ENCODE data around the gene TJAP1. TPM values are rescaled to one million over a fixed set of nuclear protein-coding genes. Genes with fewer than 3 reads are reported as not detected.

The TJAP1 gene
- polyA plus RNA-seq, 1 donor (not counting 4 experiments of a cell fraction or from before 2014, with no cell fraction given): 23.3 TPM

DNA sequence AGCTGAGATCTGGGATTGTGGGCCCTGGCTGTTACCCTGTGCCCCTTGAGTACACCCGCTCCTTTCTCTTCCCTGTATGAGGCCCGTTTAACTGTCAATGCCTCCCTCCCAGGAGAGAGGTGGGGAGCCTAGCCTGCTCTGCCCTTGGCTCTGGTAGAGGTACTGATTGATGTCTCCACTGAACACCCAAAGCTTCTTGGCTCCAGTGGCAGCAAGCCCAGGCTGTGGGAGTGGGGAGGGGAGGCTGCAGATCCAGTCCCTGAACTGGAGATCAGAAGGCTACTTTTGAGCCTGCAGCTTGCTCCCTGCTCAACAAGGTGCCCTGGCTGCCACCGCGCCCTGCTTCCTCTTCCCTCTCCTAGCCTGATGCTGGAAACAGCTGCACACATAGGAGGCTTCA lies 25.3 kb downstream of the TJAP1 start:
- Histone ChIP-seq H2AFZ (ENCODE audit: control insufficient read depth, low read length) (no peak overlapping the region), H3K4me3 (ENCODE audit: control insufficient read depth in 2 of 3, extremely low read depth in 1 of 3, insufficient read depth in 2 of 3, low read depth in 1 of 3, low read length in 3 of 3) (no peak overlapping the region), H3K4me2 (ENCODE audit: control insufficient read depth, extremely low read depth, insufficient read depth, low read depth, low read length) (no peak overlapping the region), H3K27me3 (ENCODE audit: control insufficient read depth, extremely low read depth, insufficient read depth, low read length) (no peaks in the 10 kb centered on the region), H3K79me2 (ENCODE audit: control insufficient read depth, insufficient read depth, low read length) (no peaks in the 10 kb centered on the region), H3K27ac (ENCODE audit: control insufficient read depth, insufficient read depth, low read length) (no peak overlapping the region), H3K4me1 (ENCODE audit: control insufficient read depth, extremely low read depth, insufficient read depth, low read length) (peaks cover 4% of the 10 kb centered on the region), H4K20me1 (ENCODE audit: control insufficient read depth, extremely low read depth, insufficient read depth, low read length) (no peaks in the 10 kb centered on the region), H3K9me1 (ENCODE audit: control insufficient read depth, extremely low read depth, insufficient read depth, low read length) (no peaks in the 10 kb centered on the region), H3K36me3 (ENCODE audit: control insufficient read depth in 2 of 2, extremely low read depth in 1 of 2, insufficient read depth in 2 of 2, low read length in 2 of 2) (peaks cover 47 to 57% of the 10 kb centered on the region in 2 experiments), H3K9ac (ENCODE audit: control insufficient read depth, extremely low read depth, insufficient read depth, low read length) (no peak overlapping the region), H3K9me3 (ENCODE audit: control insufficient read depth, low read depth, low read length) (no peaks in the 10 kb centered on the region)
- TF ChIP-seq, protein P1, sequence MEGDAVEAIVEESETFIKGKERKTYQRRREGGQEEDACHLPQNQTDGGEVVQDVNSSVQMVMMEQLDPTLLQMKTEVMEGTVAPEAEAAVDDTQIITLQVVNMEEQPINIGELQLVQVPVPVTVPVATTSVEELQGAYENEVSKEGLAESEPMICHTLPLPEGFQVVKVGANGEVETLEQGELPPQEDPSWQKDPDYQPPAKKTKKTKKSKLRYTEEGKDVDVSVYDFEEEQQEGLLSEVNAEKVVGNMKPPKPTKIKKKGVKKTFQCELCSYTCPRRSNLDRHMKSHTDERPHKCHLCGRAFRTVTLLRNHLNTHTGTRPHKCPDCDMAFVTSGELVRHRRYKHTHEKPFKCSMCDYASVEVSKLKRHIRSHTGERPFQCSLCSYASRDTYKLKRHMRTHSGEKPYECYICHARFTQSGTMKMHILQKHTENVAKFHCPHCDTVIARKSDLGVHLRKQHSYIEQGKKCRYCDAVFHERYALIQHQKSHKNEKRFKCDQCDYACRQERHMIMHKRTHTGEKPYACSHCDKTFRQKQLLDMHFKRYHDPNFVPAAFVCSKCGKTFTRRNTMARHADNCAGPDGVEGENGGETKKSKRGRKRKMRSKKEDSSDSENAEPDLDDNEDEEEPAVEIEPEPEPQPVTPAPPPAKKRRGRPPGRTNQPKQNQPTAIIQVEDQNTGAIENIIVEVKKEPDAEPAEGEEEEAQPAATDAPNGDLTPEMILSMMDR (optimal IDR thresholded peaks at IDR 0.05 in 1 of 3, IDR thresholded peaks at IDR 0.05 in 1 of 3, conservative IDR thresholded peaks at IDR 0.05 in 1 of 3; ENCODE audit: extremely low read depth in 1 of 3, insufficient read depth in 2 of 3, low read length in 3 of 3): no peak
- no peak for TF ChIP-seq EZH2 (IDR thresholded peaks at IDR 0.05; ENCODE audit: low read length)
- FAIRE-seq (no peak), DNase-seq (ENCODE audit: low read depth, low spot score) (no peak)
- dilution Hi-C loops (cut with MboI; ENCODE audit: extremely low pct_ligation_motif_present, low sequenced_read_pairs): no loop called here

DNA sequence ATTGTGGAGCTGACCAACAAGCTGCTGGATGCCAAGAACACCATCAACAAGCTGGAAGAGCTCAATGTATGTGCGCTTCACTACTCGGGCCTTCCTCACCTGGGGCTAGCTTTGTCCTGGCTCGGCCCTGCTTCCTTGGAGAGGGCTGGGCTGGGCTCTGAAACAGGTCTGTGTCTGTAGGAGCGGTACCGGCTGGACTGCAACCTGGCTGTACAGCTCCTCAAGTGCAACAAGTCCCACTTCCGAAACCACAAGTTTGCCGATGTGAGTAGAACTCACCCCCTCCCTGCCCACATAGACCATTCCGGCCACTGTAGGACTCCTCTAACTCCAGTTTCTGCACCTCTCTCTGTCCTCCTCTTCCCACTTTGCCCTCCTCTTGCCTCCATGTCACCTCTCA lies 26.1 kb downstream of the TJAP1 start:
- no peak for DNase-seq (ENCODE audit: low read depth, low spot score)
- Histone ChIP-seq H3K9me3 (ENCODE audit: control insufficient read depth, low read depth, low read length) (no peaks in the 10 kb centered on the region), H3K9me1 (ENCODE audit: control insufficient read depth, extremely low read depth, insufficient read depth, low read length) (no peaks in the 10 kb centered on the region), H3K79me2 (ENCODE audit: control insufficient read depth, insufficient read depth, low read length) (no peaks in the 10 kb centered on the region), H3K27me3 (ENCODE audit: control insufficient read depth, extremely low read depth, insufficient read depth, low read length) (no peaks in the 10 kb centered on the region), H4K20me1 (ENCODE audit: control insufficient read depth, extremely low read depth, insufficient read depth, low read length) (no peaks in the 10 kb centered on the region), H3K4me2 (ENCODE audit: control insufficient read depth, extremely low read depth, insufficient read depth, low read depth, low read length) (no peak overlapping the region), H3K4me3 (ENCODE audit: control insufficient read depth in 2 of 3, extremely low read depth in 1 of 3, insufficient read depth in 2 of 3, low read depth in 1 of 3, low read length in 3 of 3) (no peak overlapping the region), H3K9ac (ENCODE audit: control insufficient read depth, extremely low read depth, insufficient read depth, low read length) (no peak overlapping the region), H3K27ac (ENCODE audit: control insufficient read depth, insufficient read depth, low read length) (no peak overlapping the region), H2AFZ (ENCODE audit: control insufficient read depth, low read length) (no peak overlapping the region), H3K4me1 (ENCODE audit: control insufficient read depth, extremely low read depth, insufficient read depth, low read length) (peaks cover 4% of the 10 kb centered on the region), H3K36me3 (ENCODE audit: control insufficient read depth in 2 of 2, extremely low read depth in 1 of 2, insufficient read depth in 2 of 2, low read length in 2 of 2) (peaks cover 46 to 50% of the 10 kb centered on the region in 2 experiments)
- dilution Hi-C loops (cut with MboI; ENCODE audit: extremely low pct_ligation_motif_present, low sequenced_read_pairs): no loop called here
- no peak for TF ChIP-seq EZH2 (IDR thresholded peaks at IDR 0.05; ENCODE audit: low read length)
- TF ChIP-seq, protein P1 (optimal IDR thresholded peaks at IDR 0.05 in 1 of 3, IDR thresholded peaks at IDR 0.05 in 1 of 3, conservative IDR thresholded peaks at IDR 0.05 in 1 of 3; ENCODE audit: extremely low read depth in 1 of 3, insufficient read depth in 2 of 3, low read length in 3 of 3): no peak
- FAIRE-seq: no peak

All from keratinocyte (primary cell).